ENCODE data around the gene PKN3.

- TF ChIP-seq CTCF (IDR thresholded peaks at IDR 0.05; ENCODE audit: low read length) (no peak), EZH2 (optimal IDR thresholded peaks at IDR 0.05; ENCODE audit: low read depth, low read length) (no peak), EZH2phosphoT487 (IDR thresholded peaks at IDR 0.05; ENCODE audit: low read length) (no peak)
These were observed 44.5 kb upstream of the PKN3 start for GRCh38 chr9:128657796-128658195.

Measured in MM.1S (cell line).